NB4 (cell line): Measurements from ENCODE around the gene LYRM9.

Experiments
- POLR2A ChIP-seq: IDR thresholded peaks from 2 replicates; pipeline ENCODE4 v1.6.1; 2011; ENCODE audit warnings: mild to moderate bottlenecking; ENCODE audit not compliant: insufficient read length; ENCODE audit errors: extremely low read depth
- TF ChIP-seq, protein P1 (sequence below): IDR thresholded peaks from one replicate; pipeline ENCODE4 v1.5.1; 2012; ENCODE audit warnings: low read depth, low read length

DNA sequence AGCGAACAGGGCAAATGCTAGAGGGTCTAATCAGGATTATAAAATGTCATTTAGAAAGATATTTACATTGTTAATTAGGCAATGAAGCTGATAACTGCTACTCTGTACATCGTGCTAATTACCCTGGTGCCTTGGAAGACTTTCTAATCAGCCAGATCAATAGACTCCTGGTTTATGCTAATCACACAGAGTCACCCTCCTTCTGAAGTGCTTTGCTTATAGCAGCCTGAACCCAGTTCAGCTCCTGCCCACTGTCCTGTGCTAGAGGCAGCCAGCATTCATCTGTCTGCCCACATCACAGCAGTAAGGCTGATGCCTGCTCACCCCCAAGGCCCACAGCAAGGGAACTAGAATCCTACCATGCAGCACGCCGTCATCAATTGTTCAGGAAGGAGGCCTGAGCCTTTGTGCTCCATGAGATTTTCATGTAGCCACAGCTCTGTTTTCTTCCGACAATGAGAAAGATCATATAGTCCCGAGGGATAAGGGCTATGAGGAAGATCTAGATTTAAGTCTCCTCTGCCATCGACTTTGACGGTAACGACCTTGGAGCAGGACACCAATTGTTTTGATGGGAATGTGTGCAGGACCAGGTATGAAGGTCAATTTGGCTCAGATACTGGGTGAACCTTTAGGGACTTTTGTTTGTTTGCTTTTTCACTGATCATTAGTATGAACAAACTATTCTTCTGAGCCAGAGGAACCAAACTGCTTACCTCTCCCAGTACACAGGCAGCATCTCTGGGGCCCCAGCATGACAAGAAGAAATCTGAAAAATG is 12.5 kb upstream of the LYRM9 start:
- TF ChIP-seq, protein P1, sequence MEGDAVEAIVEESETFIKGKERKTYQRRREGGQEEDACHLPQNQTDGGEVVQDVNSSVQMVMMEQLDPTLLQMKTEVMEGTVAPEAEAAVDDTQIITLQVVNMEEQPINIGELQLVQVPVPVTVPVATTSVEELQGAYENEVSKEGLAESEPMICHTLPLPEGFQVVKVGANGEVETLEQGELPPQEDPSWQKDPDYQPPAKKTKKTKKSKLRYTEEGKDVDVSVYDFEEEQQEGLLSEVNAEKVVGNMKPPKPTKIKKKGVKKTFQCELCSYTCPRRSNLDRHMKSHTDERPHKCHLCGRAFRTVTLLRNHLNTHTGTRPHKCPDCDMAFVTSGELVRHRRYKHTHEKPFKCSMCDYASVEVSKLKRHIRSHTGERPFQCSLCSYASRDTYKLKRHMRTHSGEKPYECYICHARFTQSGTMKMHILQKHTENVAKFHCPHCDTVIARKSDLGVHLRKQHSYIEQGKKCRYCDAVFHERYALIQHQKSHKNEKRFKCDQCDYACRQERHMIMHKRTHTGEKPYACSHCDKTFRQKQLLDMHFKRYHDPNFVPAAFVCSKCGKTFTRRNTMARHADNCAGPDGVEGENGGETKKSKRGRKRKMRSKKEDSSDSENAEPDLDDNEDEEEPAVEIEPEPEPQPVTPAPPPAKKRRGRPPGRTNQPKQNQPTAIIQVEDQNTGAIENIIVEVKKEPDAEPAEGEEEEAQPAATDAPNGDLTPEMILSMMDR = no peak
- TF ChIP-seq POLR2A = no peak
